H1 (cell line): ENCODE results near the gene RSRC2. TPM values are rescaled to one million over a fixed set of nuclear protein-coding genes. Genes with fewer than 3 reads are reported as not detected.

Experiments
- CTCF ChIA-PET: fragments of 300-600 bp; sonication (Branson Sonifier 250); formaldehyde crosslinking; loops from one replicate; lab custom pipeline; 2021; ENCODE audit not compliant: partially characterized antibody; lab: Charles Lee
- POLR2A ChIA-PET: fragments of 300-600 bp; sonication (Branson Sonifier 250); formaldehyde crosslinking; loops from one replicate; lab custom pipeline; 2021; ENCODE audit warnings: inconsistent platforms; ENCODE audit not compliant: partially characterized antibody; lab: Charles Lee
- DNase-seq, 2 experiments: peaks; one replicate each; pipeline versions ENCODE4 v3.0.0 to v3.0.0-alpha.2; 2010 to 2022; ENCODE audit warnings: low spot score in 2 of 2, low read depth in 1 of 2, mixed read lengths in 1 of 2
- FAIRE-seq: peaks from 2 replicates; lab custom pipeline; 2011; peaks lifted over from hg19 to GRCh38; lab: Jason Lieb, UNC
- H2AFZ ChIP-seq: 2 replicates; pipeline ENCODE4 v1.8.1; 2012; ENCODE audit warnings: low read length, inconsistent platforms
- H2AK5ac ChIP-seq: 2 replicates; pipeline ENCODE4 v1.6.1; 2013; ENCODE audit warnings: low read depth, low read length
- H2BK120ac ChIP-seq: replicated peaks from 2 replicates; pipeline ENCODE3; 2013; ENCODE audit warnings: low read depth, low read length, inconsistent platforms
- H2BK12ac ChIP-seq: 2 replicates; pipeline ENCODE4 v1.6.1; 2013; ENCODE audit warnings: low read depth, low read length
- H2BK15ac ChIP-seq: 2 replicates; pipeline ENCODE4 v1.6.1; 2013; ENCODE audit warnings: low read length
- H2BK20ac ChIP-seq: 2 replicates; pipeline ENCODE4 v1.6.1; 2013; ENCODE audit warnings: low read length
- H2BK5ac ChIP-seq: 2 replicates; pipeline ENCODE4 v1.6.1; 2013; ENCODE audit warnings: low read depth, low read length
- H3K14ac ChIP-seq: 2 replicates; pipeline ENCODE4 v1.6.1; 2013; ENCODE audit warnings: inconsistent platforms; ENCODE audit not compliant: insufficient read length
- H3K18ac ChIP-seq: 2 replicates; pipeline ENCODE4 v1.6.1; 2013; ENCODE audit warnings: low read length; ENCODE audit errors: extremely low read depth
- H3K23ac ChIP-seq: 2 replicates; pipeline ENCODE4 v1.6.1; 2013; ENCODE audit warnings: inconsistent platforms; ENCODE audit not compliant: insufficient read length
- H3K23me2 ChIP-seq: 2 replicates; pipeline ENCODE4 v1.6.1; 2013; ENCODE audit warnings: low read depth, low read length
- H3K27ac ChIP-seq: 2 replicates; pipeline ENCODE4 v1.6.1; 2011; ENCODE audit warnings: low read depth, low read length, inconsistent platforms
- H3K27me3 ChIP-seq, 4 experiments: replicated peaks in 1 of 4; 1 replicate in 1 of 4; 2 replicates in 3 of 4; pipeline versions ENCODE4 v1.6.1 to v1.8.1; 2011 to 2013; ENCODE audit warnings: low read length in 3 of 4, mild to moderate bottlenecking in 3 of 4, inconsistent platforms in 2 of 4, mixed read lengths in 2 of 4, moderate library complexity in 1 of 4; ENCODE audit not compliant: control insufficient read depth in 3 of 4, insufficient read depth in 3 of 4; ENCODE audit errors: extremely low read depth in 1 of 4
- H3K36me3 ChIP-seq, 4 experiments: 2 replicates each; pipeline versions ENCODE4 v1.6.1 to v1.8.1; 2011 to 2013; ENCODE audit warnings: mild to moderate bottlenecking in 4 of 4, low read length in 3 of 4, moderate library complexity in 2 of 4, control low read depth in 1 of 4, inconsistent platforms in 1 of 4; ENCODE audit not compliant: insufficient read depth in 4 of 4, control insufficient read depth in 2 of 4
- H3K4ac ChIP-seq: replicated peaks from 2 replicates; pipeline ENCODE3; 2013; ENCODE audit warnings: low read length, low read depth, mixed read lengths, inconsistent platforms; ENCODE audit not compliant: insufficient read length
- H3K4me1 ChIP-seq, 4 experiments: replicated peaks in 1 of 4; 1 replicate in 1 of 4; 2 replicates in 3 of 4; pipeline versions ENCODE4 v1.6.1 to v1.8.1; 2011 to 2013; ENCODE audit warnings: low read length in 3 of 4, inconsistent platforms in 2 of 4, mixed read lengths in 1 of 4; ENCODE audit not compliant: insufficient read depth in 4 of 4, control insufficient read depth in 3 of 4
- H3K4me2 ChIP-seq, 2 experiments: 2 replicates each; pipeline versions ENCODE4 v1.6.1 to v1.8.1; 2011 to 2013; ENCODE audit warnings: low read depth in 2 of 2, low read length in 2 of 2, control low read depth in 1 of 2, inconsistent platforms in 1 of 2, mild to moderate bottlenecking in 1 of 2; ENCODE audit not compliant: insufficient read depth in 1 of 2
- H3K4me3 ChIP-seq, 4 experiments: fragments of 200-600, 300-600 bp in 1 of 4; sonication (generic), shearing (Covaris generic), sonication (Bioruptor Twin) in 1 of 4; 2 replicates each; pipeline versions ENCODE4 v1.5.1 to v1.8.1; 2011 to 2016; ENCODE audit warnings: low read length in 4 of 4, low read depth in 3 of 4, control low read depth in 2 of 4, inconsistent platforms in 2 of 4, mild to moderate bottlenecking in 2 of 4, mixed read lengths in 1 of 4, moderate library complexity in 1 of 4; ENCODE audit not compliant: insufficient read depth in 2 of 4; ENCODE audit errors: extremely low read depth in 1 of 4
- H3K56ac ChIP-seq: replicated peaks from 2 replicates; pipeline ENCODE3; 2013; ENCODE audit warnings: low read depth, mild to moderate bottlenecking, mixed read lengths, low read length, inconsistent platforms; ENCODE audit not compliant: insufficient read length
- H3K79me1 ChIP-seq: 2 replicates; pipeline ENCODE4 v1.6.1; 2013; ENCODE audit warnings: low read depth, low read length, control low read depth
- H3K79me2 ChIP-seq, 2 experiments: 2 replicates each; pipeline versions ENCODE4 v1.6.1 to v1.8.1; 2012 to 2013; ENCODE audit warnings: low read length in 2 of 2, mild to moderate bottlenecking in 2 of 2, inconsistent platforms in 1 of 2; ENCODE audit not compliant: insufficient read depth in 2 of 2, control insufficient read depth in 1 of 2
- H3K9ac ChIP-seq, 4 experiments: replicated peaks in 1 of 4; 1 replicate in 1 of 4; 2 replicates in 3 of 4; pipeline versions ENCODE4 v1.6.1 to v1.8.1; 2011 to 2013; ENCODE audit warnings: low read depth in 3 of 4, low read length in 3 of 4, control low read depth in 2 of 4, mild to moderate bottlenecking in 2 of 4, moderate library complexity in 2 of 4, inconsistent platforms in 1 of 4; ENCODE audit errors: extremely low read depth in 1 of 4
- H3K9me3 ChIP-seq, 2 experiments: 2 replicates each; pipeline versions ENCODE4 v1.6.1 to v1.8.1; 2012 to 2013; ENCODE audit warnings: mild to moderate bottlenecking in 2 of 2, moderate library complexity in 2 of 2, control low read depth in 1 of 2, inconsistent platforms in 1 of 2, low read depth in 1 of 2, low read length in 1 of 2, mixed read lengths in 1 of 2; ENCODE audit not compliant: insufficient read depth in 2 of 2
- H4K20me1 ChIP-seq, 2 experiments: replicated peaks in 1 of 2; 2 replicates each; pipeline versions ENCODE3 to v1.8.1; 2011 to 2013; ENCODE audit warnings: inconsistent platforms in 2 of 2, low read length in 2 of 2, mild to moderate bottlenecking in 1 of 2; ENCODE audit not compliant: insufficient read depth in 2 of 2, control insufficient read depth in 1 of 2
- H4K5ac ChIP-seq: 2 replicates; pipeline ENCODE4 v1.6.1; 2013; ENCODE audit warnings: low read length, low read depth, mixed read lengths, inconsistent platforms; ENCODE audit not compliant: insufficient read length
- H4K8ac ChIP-seq: 2 replicates; pipeline ENCODE4 v1.8.0; 2013; ENCODE audit warnings: mild to moderate bottlenecking, moderate library complexity, low read length, inconsistent platforms; ENCODE audit not compliant: insufficient read depth; ENCODE audit errors: extremely low read depth
- H4K91ac ChIP-seq: replicated peaks from 2 replicates; pipeline ENCODE3; 2013; ENCODE audit warnings: low read length, mixed read lengths, inconsistent platforms; ENCODE audit not compliant: insufficient read length
- E2F6 ChIP-seq: IDR thresholded peaks from 2 replicates; pipeline ENCODE4 v1.6.1; 2012; ENCODE audit warnings: inconsistent platforms
- WGBS, 2 experiments: shearing (Covaris generic) in 1 of 2; methylation state at CpG; one replicate each; pipeline versions ENCODE4 v1.1.6 to v1.1.7; 2013 to 2015; ENCODE audit warnings: low lambda C conversion rate in 2 of 2, mixed read lengths in 2 of 2, inconsistent platforms in 1 of 2, low coverage in 1 of 2, missing lambda C conversion rate in 1 of 2; ENCODE audit not compliant: insufficient replicate concordance in 2 of 2, insufficient coverage in 1 of 2, insufficient read length in 1 of 2; ENCODE audit errors: extremely low coverage in 1 of 2, missing lambda C conversion rate in 1 of 2; 5-methylcytosine and 5-hydroxymethylcytosine counted together
- polyA plus RNA-seq, 7 experiments: library from polyadenylated mRNA; depleted of rRNA in 3 of 7; stranded (reverse) in 5 of 7; unstranded in 2 of 7; fragments of >200 nt in 5 of 7; fragments of 200-250 nt in 2 of 7; gene quantifications; 1 replicate in 5 of 7; 2 replicates in 1 of 7; 4 replicates in 1 of 7; pipeline versions ENCODE4 v1.2.1 to v1.2.3, GENCODE V29; 2011 to 2013; ENCODE audit warnings: missing spikeins in 2 of 7, mixed read lengths in 2 of 7
- total RNA-seq: library from RNA; stranded (reverse); fragmentation: NEBNext Ultra II Directional; extraction: Animal tissue kit (Norgen Biotek cat#: 25700); gene quantifications from 2 replicates; pipeline ENCODE4 v1.2.1, GENCODE V29; 2021

The RSRC2 gene
- total and polyA plus RNA-seq, 2 of the 8 experiments (the other 6 are each of a cell fraction or from before 2014, with no cell fraction given) = 15.9 to 71.4 TPM

- 85% methylated on average over 7 of the region's 7 CpGs; no CpG with 5 or more reads in 1 of the 2 experiments for WGBS, 2 experiments
- FAIRE-seq = no peak
- no peak overlapping the region for H3K9ac ChIP-seq
- no peaks in the 10 kb centered on the region; a peak in 4 of 7 replicates for H3K4me1 ChIP-seq
- peaks cover 36 to 83% of the 10 kb centered on the region in 2 experiments for H3K79me2 ChIP-seq
- H3K4ac ChIP-seq = no peak overlapping the region
- ChIA-PET CTCF (no interaction called here), POLR2A (interaction anchor here (1.5 to 49.0 kb wide), 4 partner anchors 2 to 65 kb away, joined by 4 to 1221 read pairs (median 622); partner anchors contain the start of genes KNTC1, RSRC2 and ZCCHC8)
- H2BK12ac ChIP-seq = no peak overlapping the region
- no peak overlapping the region for H3K23ac ChIP-seq
- H4K91ac ChIP-seq = no peak overlapping the region
- TF ChIP-seq E2F6 = no peak
- H4K8ac ChIP-seq = no peak overlapping the region
- peak overlapping the region in 2 of 4 experiments; percentile 90 to 96; a peak in 3 of 8 replicates for H3K4me3 ChIP-seq
- H3K36me3 ChIP-seq = peaks cover 0 to 37% (median 14%) of the 10 kb centered on the region in 4 experiments; a peak in 4 of 8 replicates
- no peak for DNase-seq
- no peak overlapping the region for H2BK20ac ChIP-seq
- H3K14ac ChIP-seq = no peak overlapping the region
- no peak overlapping the region for H2BK120ac ChIP-seq
- H3K79me1 ChIP-seq = peaks cover 3% of the 10 kb centered on the region; the same call in 1 of the 2 replicates
- H2AFZ ChIP-seq = no peak overlapping the region
- peaks cover 0 to 10% of the 10 kb centered on the region in 2 experiments for H4K20me1 ChIP-seq
- H3K56ac ChIP-seq = no peak overlapping the region
- H3K4me2 ChIP-seq = peak overlapping the region; percentile 82 to 93; a peak in 3 of 4 replicates
- H4K5ac ChIP-seq = no peak overlapping the region
- H3K18ac ChIP-seq = no peak overlapping the region
- peaks cover 10% of the 10 kb centered on the region for H3K23me2 ChIP-seq
- H3K27ac ChIP-seq = no peak overlapping the region
- no peak overlapping the region for H2AK5ac ChIP-seq
- no peak overlapping the region for H2BK5ac ChIP-seq
- no peak overlapping the region for H2BK15ac ChIP-seq
- H3K27me3 ChIP-seq = no peaks in the 10 kb centered on the region
- no peaks in the 10 kb centered on the region for H3K9me3 ChIP-seq
These were observed 1.8 kb upstream of the RSRC2 start for GRCh38 chr12:122528582-122528981.
